ENCODE results near the gene TYROBP. TPM values are rescaled to one million over a fixed set of nuclear protein-coding genes. Genes with fewer than 3 reads are reported as not detected.

The TYROBP gene
- total RNA-seq, 4 donors from 2014 or later, result 4.5 to 95.9 (median 33.8) TPM

- intact Hi-C loops (cut with DNase I), result loop anchor here (5.0 kb wide), 1 partner anchor 33 kb away; no protein-coding TSS in a partner anchor
- peak overlapping the region; percentile 87 to 97 (median 94) for H3K27ac ChIP-seq
- WGBS, 2 donors, result 0% methylated on average over 6 to 7 of the region's 43 CpGs
- H3K27me3 ChIP-seq, result no peaks in the 10 kb centered on the region
- peak overlapping the region; percentile 55 to 77 (median 62) for H3K4me3 ChIP-seq
- peaks cover 8 to 34% (median 16%) of the 10 kb centered on the region in 3 donors for H3K36me3 ChIP-seq
- no peaks in the 10 kb centered on the region for H3K9me3 ChIP-seq
- TF ChIP-seq POLR2A (IDR thresholded peaks at IDR 0.05) (peak in 2 of 4 donors; percentile 37 to 66), CTCF (IDR thresholded peaks at IDR 0.05) (peak in 1 of 6 experiments; percentile 4)
- H3K4me1 ChIP-seq, result peaks cover 9 to 71% (median 31%) of the 10 kb centered on the region in 3 donors
- peak; percentile 48 for DNase-seq
These were observed 8.4 kb downstream of the TYROBP start for GRCh38 chr19:35899547-35900214.

- H3K27me3 ChIP-seq, result no peaks in the 10 kb centered on the region
- 12 to 13% methylated on average over 5 of the region's 17 CpGs for WGBS, 2 donors
- no peaks in the 10 kb centered on the region for H3K9me3 ChIP-seq
- no peak for DNase-seq
- peaks cover 16 to 46% (median 18%) of the 10 kb centered on the region in 3 donors for H3K36me3 ChIP-seq
- peak overlapping the region; percentile 55 to 77 (median 62) for H3K4me3 ChIP-seq
- TF ChIP-seq POLR2A (IDR thresholded peaks at IDR 0.05), result no peak
- no peak for TF ChIP-seq CTCF (IDR thresholded peaks at IDR 0.05)
- H3K4me1 ChIP-seq, result peaks cover 7 to 63% (median 26%) of the 10 kb centered on the region in 3 donors
- intact Hi-C loops (cut with DNase I), result loop anchor here (5.0 kb wide), 1 partner anchor 34 kb away; no protein-coding TSS in a partner anchor
- peak overlapping the region; percentile 87 to 97 (median 94) for H3K27ac ChIP-seq
These were observed 9.6 kb downstream of the TYROBP start for GRCh38 chr19:35898499-35898809.

- no peaks in the 10 kb centered on the region for H3K27me3 ChIP-seq
- peak overlapping the region; percentile 55 to 77 (median 62) for H3K4me3 ChIP-seq
- peaks cover 4 to 58% (median 23%) of the 10 kb centered on the region in 3 donors for H3K4me1 ChIP-seq
- no peak for TF ChIP-seq POLR2A (IDR thresholded peaks at IDR 0.05)
- no peak for TF ChIP-seq CTCF (IDR thresholded peaks at IDR 0.05)
- H3K27ac ChIP-seq, result peak overlapping the region; percentile 87 to 97 (median 94)
- 82 to 87% methylated on average over 9 to 10 of the region's 13 CpGs for WGBS, 2 donors
- peaks cover 16 to 52% (median 18%) of the 10 kb centered on the region in 3 donors for H3K36me3 ChIP-seq
- H3K9me3 ChIP-seq, result no peaks in the 10 kb centered on the region
- intact Hi-C loops (cut with DNase I), result loop anchor here (5.0 kb wide), 1 partner anchor 34 kb away; no protein-coding TSS in a partner anchor
- DNase-seq, result no peak
These were observed 10.2 kb downstream of the TYROBP start for GRCh38 chr19:35897706-35898451.

- WGBS, 2 donors, result 70 to 95% methylated on average over 4 to 8 of the region's 13 CpGs
- H3K36me3 ChIP-seq, result peaks cover 16 to 64% (median 18%) of the 10 kb centered on the region in 3 donors
- no peak overlapping the region for H3K4me3 ChIP-seq
- no peaks in the 10 kb centered on the region for H3K27me3 ChIP-seq
- intact Hi-C loops (cut with DNase I), result loop anchor here (5.0 kb wide), 1 partner anchor 36 kb away; no protein-coding TSS in a partner anchor
- no peak overlapping the region for H3K27ac ChIP-seq
- no peak for TF ChIP-seq POLR2A (IDR thresholded peaks at IDR 0.05)
- TF ChIP-seq CTCF (IDR thresholded peaks at IDR 0.05), result no peak
- peaks cover 4 to 47% (median 23%) of the 10 kb centered on the region in 3 donors for H3K4me1 ChIP-seq
- no peaks in the 10 kb centered on the region for H3K9me3 ChIP-seq
- DNase-seq, result no peak
These were observed 11.5 kb downstream of the TYROBP start for GRCh38 chr19:35896643-35897040.

Data from esophagus squamous epithelium (tissue), 5 donors.